CD14-positive monocyte (primary cell): ENCODE measurements around the gene CFAP221. TPM values are rescaled to one million over a fixed set of nuclear protein-coding genes. Genes with fewer than 3 reads are reported as not detected.
A peak's percentile ranks its signal among the peaks of the same experiment; 100 is the strongest.

ENCODE experiments used
- DNase-seq, 3 donors: peaks; one replicate each; pipeline ENCODE4 v3.0.0-alpha.2; 2011 to 2022
- H2AFZ ChIP-seq: 2 replicates; pipeline ENCODE4 v1.6.0; 2012; ENCODE audit warnings: mild to moderate bottlenecking, low read depth, low read length, inconsistent platforms; ENCODE audit not compliant: insufficient read depth, poor library complexity, severe bottlenecking
- H3K27ac ChIP-seq, 2 donors: 1 replicate in 1 of 2; 2 replicates in 1 of 2; pipeline ENCODE4 v1.5.1; 2012 to 2013; ENCODE audit warnings: low read length in 2 of 2, control low read depth in 1 of 2, inconsistent platforms in 1 of 2, low read depth in 1 of 2, mild to moderate bottlenecking in 1 of 2
- H3K27me3 ChIP-seq, 2 donors: one replicate each; pipeline versions ENCODE4 v1.6.0 to v1.6.1; 2011 to 2013; ENCODE audit warnings: low read length in 2 of 2; ENCODE audit not compliant: control insufficient read depth in 2 of 2, insufficient read depth in 2 of 2
- H3K36me3 ChIP-seq, 2 donors: replicated peaks in 1 of 2; 1 replicate in 1 of 2; 2 replicates in 1 of 2; pipeline versions ENCODE4 v1.5.1 to v1.6.1; 2012 to 2013; ENCODE audit warnings: low read length in 2 of 2, control low read depth in 1 of 2, inconsistent platforms in 1 of 2, mild to moderate bottlenecking in 1 of 2; ENCODE audit not compliant: insufficient read depth in 2 of 2, control insufficient read depth in 1 of 2
- H3K4me1 ChIP-seq, 2 donors: 1 replicate in 1 of 2; 2 replicates in 1 of 2; pipeline versions ENCODE4 v1.5.1 to v1.6.1; 2012 to 2013; ENCODE audit warnings: low read length in 2 of 2, control low read depth in 1 of 2, inconsistent platforms in 1 of 2, mild to moderate bottlenecking in 1 of 2, moderate library complexity in 1 of 2; ENCODE audit not compliant: insufficient read depth in 2 of 2, control insufficient read depth in 1 of 2
- H3K4me2 ChIP-seq: replicated peaks from 2 replicates; pipeline ENCODE3; 2012; ENCODE audit warnings: low read length, moderate library complexity, mild to moderate bottlenecking; ENCODE audit not compliant: poor library complexity, severe bottlenecking; ENCODE audit errors: extremely low read depth
- H3K4me3 ChIP-seq, 3 experiments: fragments of 200-600 bp in 1 of 3; sonication (generic) in 1 of 3; replicated peaks in 1 of 3; 1 replicate in 2 of 3; 2 replicates in 1 of 3; pipeline ENCODE4 v1.5.1; 2011 to 2013; ENCODE audit warnings: low read length in 3 of 3, mild to moderate bottlenecking in 3 of 3, control low read depth in 2 of 3, low read depth in 2 of 3, inconsistent platforms in 1 of 3, moderate library complexity in 1 of 3
- H3K79me2 ChIP-seq: 2 replicates; pipeline ENCODE4 v1.6.0; 2012; ENCODE audit warnings: mild to moderate bottlenecking, control low read depth, inconsistent platforms, low read length, moderate library complexity; ENCODE audit not compliant: insufficient read depth
- H3K9ac ChIP-seq: 2 replicates; pipeline ENCODE4 v1.6.0; 2017; ENCODE audit warnings: low read length, mild to moderate bottlenecking; ENCODE audit not compliant: insufficient read depth, poor library complexity, severe bottlenecking
- H3K9me3 ChIP-seq, 2 donors: replicated peaks in 1 of 2; 1 replicate in 1 of 2; 2 replicates in 1 of 2; pipeline versions ENCODE4 v1.5.1 to v1.6.1; 2012 to 2013; ENCODE audit warnings: low read length in 2 of 2, control low read depth in 1 of 2; ENCODE audit not compliant: control insufficient read depth in 1 of 2, insufficient read depth in 1 of 2
- H4K20me1 ChIP-seq: 2 replicates; pipeline ENCODE4 v1.6.0; 2012; ENCODE audit warnings: mild to moderate bottlenecking, low read length, control low read depth, moderate library complexity; ENCODE audit not compliant: insufficient read depth
- H3K27ac Mint-ChIP-seq, 7 donors: one replicate each; pipeline ENCODE4 v1.8.0; 2020; ENCODE audit warnings: mild to moderate bottlenecking in 7 of 7, mixed read lengths in 7 of 7, moderate library complexity in 6 of 7, inconsistent platforms in 2 of 7
- H3K27me3 Mint-ChIP-seq, 3 donors: one replicate each; pipeline ENCODE4 v1.8.0; 2021 to 2022; ENCODE audit warnings: low read depth in 3 of 3, mild to moderate bottlenecking in 3 of 3, mixed read lengths in 3 of 3, moderate library complexity in 3 of 3, inconsistent platforms in 1 of 3
- H3K36me3 Mint-ChIP-seq, 2 donors: one replicate each; pipeline ENCODE4 v1.8.0; 2020; ENCODE audit warnings: mixed read lengths in 2 of 2, inconsistent platforms in 1 of 2, mild to moderate bottlenecking in 1 of 2
- H3K4me1 Mint-ChIP-seq: one replicate; pipeline ENCODE4 v1.8.0; 2020; ENCODE audit warnings: mild to moderate bottlenecking, mixed read lengths
- H3K4me3 Mint-ChIP-seq, 2 donors: one replicate each; pipeline ENCODE4 v1.8.0; 2020; ENCODE audit warnings: mild to moderate bottlenecking in 2 of 2, mixed read lengths in 2 of 2, moderate library complexity in 1 of 2
- H3K9me3 Mint-ChIP-seq, 7 donors: one replicate each; pipeline ENCODE4 v1.8.0; 2020 to 2022; ENCODE audit warnings: mixed read lengths in 7 of 7, mild to moderate bottlenecking in 6 of 7, moderate library complexity in 6 of 7, inconsistent platforms in 2 of 7
- WGBS: methylation state at CpG from one replicate; pipeline ENCODE4 v1.1.5; 2013; ENCODE audit warnings: missing lambda C conversion rate; ENCODE audit not compliant: insufficient coverage; 5-methylcytosine and 5-hydroxymethylcytosine counted together
- intact Hi-C, 2 donors: fragments of 100-400 bp; cut with micrococcal nuclease; formaldehyde crosslinking; loops; one replicate each; pipeline versions ENCODE4 v1.15.0 to v1.15.1; 2023
- polyA plus RNA-seq, 3 donors: library from polyadenylated mRNA; depleted of rRNA in 1 of 3; unstranded in 2 of 3; stranded (reverse) in 1 of 3; fragments of 300-500 nt in 2 of 3; fragments of >200 nt in 1 of 3; fragmentation: Illumina TruSeq in 2 of 3; gene quantifications; 1 replicate in 2 of 3; 2 replicates in 1 of 3; pipeline ENCODE4 v1.2.3, GENCODE V29; 2012 to 2021
- TF ChIP-seq, protein P1 (sequence below): fragments of 200-600 bp; IDR thresholded peaks from one replicate; pipeline ENCODE4 v1.8.0; 2022; ENCODE audit warnings: antibody characterized with exemption, mild to moderate bottlenecking

Gene CFAP221
- polyA plus RNA-seq, 3 donors, result not detected

DNA sequence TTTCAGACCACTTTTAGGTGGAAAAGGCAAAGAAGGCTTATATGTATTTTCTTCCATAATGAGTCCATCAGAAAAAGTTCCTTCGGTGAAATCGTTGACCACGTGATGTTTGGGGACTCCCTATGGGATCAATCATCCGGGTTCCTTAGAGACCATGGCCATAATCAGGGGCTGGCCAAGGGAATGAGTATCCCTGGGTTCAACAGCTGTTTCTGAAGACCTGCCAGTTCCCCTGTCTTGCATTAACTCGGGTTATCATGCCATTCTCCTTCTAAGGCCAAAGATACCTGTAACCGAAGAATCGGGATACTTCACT, 116.1 kb downstream of the CFAP221 start:
- peaks cover 32% of the 10 kb centered on the region for H3K4me1 Mint-ChIP-seq
- H3K4me3 ChIP-seq, result no peak overlapping the region
- no peak overlapping the region for H3K27ac ChIP-seq
- no peaks in the 10 kb centered on the region for H4K20me1 ChIP-seq
- H3K9me3 ChIP-seq, result no peaks in the 10 kb centered on the region
- TF ChIP-seq, protein P1, sequence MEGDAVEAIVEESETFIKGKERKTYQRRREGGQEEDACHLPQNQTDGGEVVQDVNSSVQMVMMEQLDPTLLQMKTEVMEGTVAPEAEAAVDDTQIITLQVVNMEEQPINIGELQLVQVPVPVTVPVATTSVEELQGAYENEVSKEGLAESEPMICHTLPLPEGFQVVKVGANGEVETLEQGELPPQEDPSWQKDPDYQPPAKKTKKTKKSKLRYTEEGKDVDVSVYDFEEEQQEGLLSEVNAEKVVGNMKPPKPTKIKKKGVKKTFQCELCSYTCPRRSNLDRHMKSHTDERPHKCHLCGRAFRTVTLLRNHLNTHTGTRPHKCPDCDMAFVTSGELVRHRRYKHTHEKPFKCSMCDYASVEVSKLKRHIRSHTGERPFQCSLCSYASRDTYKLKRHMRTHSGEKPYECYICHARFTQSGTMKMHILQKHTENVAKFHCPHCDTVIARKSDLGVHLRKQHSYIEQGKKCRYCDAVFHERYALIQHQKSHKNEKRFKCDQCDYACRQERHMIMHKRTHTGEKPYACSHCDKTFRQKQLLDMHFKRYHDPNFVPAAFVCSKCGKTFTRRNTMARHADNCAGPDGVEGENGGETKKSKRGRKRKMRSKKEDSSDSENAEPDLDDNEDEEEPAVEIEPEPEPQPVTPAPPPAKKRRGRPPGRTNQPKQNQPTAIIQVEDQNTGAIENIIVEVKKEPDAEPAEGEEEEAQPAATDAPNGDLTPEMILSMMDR, result peak; percentile 44
- no peak for DNase-seq
- no peaks in the 10 kb centered on the region for H3K79me2 ChIP-seq
- intact Hi-C loops, result no loop called here
- H3K4me1 ChIP-seq, result peaks cover 16% of the 10 kb centered on the region in 2 donors
- peaks cover under 1 to 6% (median 2%) of the 10 kb centered on the region in 3 donors for H3K27me3 Mint-ChIP-seq
- 61% methylated on average over 7 of the region's 7 CpGs for WGBS
- H3K9me3 Mint-ChIP-seq, result peaks cover 0 to 2% (median 0%) of the 10 kb centered on the region in 7 donors
- no peaks in the 10 kb centered on the region for H3K27me3 ChIP-seq
- no peak overlapping the region for H3K4me2 ChIP-seq
- no peak overlapping the region for H3K9ac ChIP-seq
- no peaks in the 10 kb centered on the region for H3K36me3 ChIP-seq
- no peak overlapping the region for H3K4me3 Mint-ChIP-seq
- H3K27ac Mint-ChIP-seq, result no peak overlapping the region
- no peak overlapping the region for H2AFZ ChIP-seq
- no peaks in the 10 kb centered on the region for H3K36me3 Mint-ChIP-seq

DNA sequence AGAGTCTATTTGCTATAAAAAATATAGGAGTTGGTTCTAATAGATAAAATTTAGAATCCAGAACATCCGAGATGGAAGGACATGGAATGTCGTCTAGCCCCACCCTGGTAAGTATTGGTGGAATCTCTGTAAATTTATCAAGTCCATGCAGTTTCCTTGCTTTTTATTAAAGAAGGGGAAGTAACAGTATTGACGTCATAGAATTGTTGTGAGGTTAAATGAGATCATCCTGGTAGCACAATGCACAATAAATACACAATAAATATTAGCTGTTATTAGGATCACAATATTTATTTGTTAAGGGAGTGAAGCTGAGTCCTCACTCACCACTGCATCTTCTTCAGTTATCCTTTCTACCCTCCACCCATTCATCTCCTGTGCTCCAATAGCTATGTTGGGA, 118.0 kb downstream of the CFAP221 start:
- intact Hi-C loops, result no loop called here
- Histone ChIP-seq H3K9ac (no peak overlapping the region), H3K27ac (no peak overlapping the region), H2AFZ (no peak overlapping the region), H3K27me3 (no peaks in the 10 kb centered on the region), H3K9me3 (no peaks in the 10 kb centered on the region), H3K79me2 (no peaks in the 10 kb centered on the region), H3K36me3 (no peaks in the 10 kb centered on the region), H3K4me3 (no peak overlapping the region), H3K4me1 (peaks cover 7% of the 10 kb centered on the region in 2 donors), H3K4me2 (no peak overlapping the region), H4K20me1 (no peaks in the 10 kb centered on the region)
- Mint-ChIP-seq H3K4me1 (peaks cover 14% of the 10 kb centered on the region), H3K27ac (no peak overlapping the region), H3K36me3 (no peaks in the 10 kb centered on the region), H3K4me3 (peak overlapping the region in 1 of 2 donors; percentile 6), H3K9me3 (peaks cover 0 to 2% (median 0%) of the 10 kb centered on the region in 7 donors), H3K27me3 (peaks cover 3 to 13% (median 6%) of the 10 kb centered on the region in 3 donors)
- no CpG with 5 or more reads among the region's 3 CpGs for WGBS
- TF ChIP-seq, protein P1, result no peak
- DNase-seq, result no peak
